ENCODE data around the gene C2. TPM values are rescaled to one million over a fixed set of nuclear protein-coding genes. Genes with fewer than 3 reads are reported as not detected.

The C2 gene
- total RNA-seq, 1 experiment from 2014 or later = 0.66 TPM

GRCh38 chr6:31945507-31946369 is 18.2 kb downstream of the C2 start, which contains the start of gene CFB:
Gene CFB (plus strand): TSS chr6:31946095. CDS start chr6:31946222, 127 bp downstream.
- Histone ChIP-seq H3K4me2 (ENCODE audit: insufficient read depth, insufficient read length, low read length) (no peak within 1 kb of the TSS), H2BK12ac (ENCODE audit: insufficient read length, low read depth, low read length) (no peak within 1 kb of the TSS), H2AFZ (ENCODE audit: low read length) (no peak within 1 kb of the TSS), H3K9me3 (ENCODE audit: control insufficient read depth, low read depth, low read length) (no peaks in the 10 kb centered on the region), H3K79me2 (ENCODE audit: insufficient read depth, low read length) (no peaks in the 10 kb centered on the region), H3K56ac (ENCODE audit: insufficient read length, low read depth, low read length) (no peak within 1 kb of the TSS), H3K14ac (ENCODE audit: insufficient read depth, low read length) (no peak within 1 kb of the TSS), H3K23me2 (ENCODE audit: insufficient read length, low read depth, low read length, poor library complexity, severe bottlenecking) (no peaks in the 10 kb centered on the region), H3K27ac (ENCODE audit: insufficient read length, low read depth, low read length) (no peak within 1 kb of the TSS), H2BK120ac (ENCODE audit: low read depth, low read length, poor library complexity, severe bottlenecking) (no peak within 1 kb of the TSS), H2AK5ac (ENCODE audit: insufficient read length, low read length) (no peak within 1 kb of the TSS), H4K5ac (ENCODE audit: insufficient read length, low read depth, low read length) (no peak within 1 kb of the TSS), H3K18ac (ENCODE audit: insufficient read length, low read depth, low read length) (no peak within 1 kb of the TSS), H3K4ac (ENCODE audit: low read depth, low read length) (no peak within 1 kb of the TSS), H4K91ac (ENCODE audit: insufficient read length, low read depth, low read length) (no peak within 1 kb of the TSS), H3K27me3 (ENCODE audit: insufficient read depth, low read length) (no peaks in the 10 kb centered on the region), H3K4me1 (ENCODE audit: insufficient read depth, low read length) (no peaks in the 10 kb centered on the region), H3K23ac (ENCODE audit: insufficient read length, low read depth, low read length) (no peak within 1 kb of the TSS), H4K8ac (replicated peaks; ENCODE audit: insufficient read length, low read depth, low read length) (no peak within 1 kb of the TSS), H3T11ph (ENCODE audit: low read length) (no peak within 1 kb of the TSS), H2BK20ac (ENCODE audit: low read depth, low read length, poor library complexity, severe bottlenecking) (no peak within 1 kb of the TSS), H3K9ac (ENCODE audit: extremely low read depth, insufficient read length, low read length) (no peak within 1 kb of the TSS), H3K79me1 (ENCODE audit: insufficient read depth, low read depth, low read length, poor library complexity, severe bottlenecking) (no peaks in the 10 kb centered on the region), H4K20me1 (ENCODE audit: control insufficient read depth, insufficient read depth, insufficient read length) (peaks cover 2% of the 10 kb centered on the region), H2BK5ac (ENCODE audit: insufficient read length, low read length) (no peak within 1 kb of the TSS), H2BK15ac (ENCODE audit: low read depth, low read length) (no peak within 1 kb of the TSS)
- Mint-ChIP-seq H3K27me3 (ENCODE audit: low read depth) (peaks cover 57% of the 10 kb centered on the region), H3K4me1 (peaks cover 5 to 9% of the 10 kb centered on the region in 2 experiments; a peak in 3 of 4 replicates), H3K27ac (peak within 1 kb of the TSS in 2 of 3 experiments; percentile 15 to 87; a peak in 4 of 7 replicates), H3K4me3 (no peak within 1 kb of the TSS), H3K36me3 (ENCODE audit: insufficient read depth in 1 of 3, low read depth in 3 of 3) (peaks cover 0 to 5% (median 1%) of the 10 kb centered on the region in 3 experiments; a peak in 5 of 7 replicates), H3K9me3 (no peaks in the 10 kb centered on the region)
- peak; percentile 66 for DNase-seq
- no peak for TF ChIP-seq CTCF (conservative IDR thresholded peaks at IDR 0.05)
- WGBS (ENCODE audit: extremely low coverage, insufficient read length, low lambda C conversion rate) = no CpG with 5 or more reads among the region's 11 CpGs

All from H9 (cell line).